ENCODE data around the gene ZNF407.

GRCh38 chr18:75044791-75045190 lies 447.1 kb downstream of the ZNF407 start:
- TF ChIP-seq CTCF (IDR thresholded peaks at IDR 0.05 in 8 of 11, conservative IDR thresholded peaks at IDR 0.05 in 3 of 11) (no peak), POLR2A (IDR thresholded peaks at IDR 0.05) (no peak), POLR2AphosphoS5 (IDR thresholded peaks at IDR 0.05) (no peak)
